ENCODE results near the gene L3MBTL4.

Gene L3MBTL4

GRCh38 chr18:6255116-6255705 is 159.5 kb downstream of the L3MBTL4 start:
- no peaks in the 10 kb centered on the region for H3K27me3 Mint-ChIP-seq
- peaks cover 23 to 44% of the 10 kb centered on the region in 2 donors for H3K4me1 Mint-ChIP-seq
- DNase-seq = no peak
- H3K4me3 Mint-ChIP-seq = peak overlapping the region in 1 of 2 donors; percentile 15
- H3K27ac Mint-ChIP-seq = peak overlapping the region; percentile 45
- ATAC-seq (replicated peaks) = peak; percentile 38 to 60
- peaks cover 14 to 27% of the 10 kb centered on the region in 2 donors for H3K9me3 Mint-ChIP-seq
- H3K36me3 Mint-ChIP-seq = peaks cover 31 to 51% of the 10 kb centered on the region in 2 donors

GRCh38 chr18:6254456-6254855 is 160.3 kb downstream of the L3MBTL4 start:
- Mint-ChIP-seq H3K9me3 (peaks cover 10 to 21% of the 10 kb centered on the region in 2 donors), H3K36me3 (peaks cover 24 to 44% of the 10 kb centered on the region in 2 donors), H3K4me1 (peaks cover 25 to 47% of the 10 kb centered on the region in 2 donors), H3K27ac (no peak overlapping the region), H3K27me3 (no peaks in the 10 kb centered on the region), H3K4me3 (no peak overlapping the region)
- ATAC-seq (replicated peaks) (no peak), DNase-seq (no peak)

- DNase-seq (no peak), ATAC-seq (replicated peaks) (no peak)
- Mint-ChIP-seq H3K27me3 (no peaks in the 10 kb centered on the region), H3K4me3 (no peak overlapping the region), H3K4me1 (peaks cover 16 to 39% of the 10 kb centered on the region in 2 donors), H3K9me3 (no peaks in the 10 kb centered on the region), H3K36me3 (peaks cover 13 to 30% of the 10 kb centered on the region in 2 donors), H3K27ac (no peak overlapping the region)
Measured at GRCh38 chr18:6251084-6251483, 163.6 kb downstream of the L3MBTL4 start.

GRCh38 chr18:6249788-6250187 is 164.9 kb downstream of the L3MBTL4 start:
- ATAC-seq (replicated peaks) = no peak
- Mint-ChIP-seq H3K4me1 (peaks cover 9 to 26% of the 10 kb centered on the region in 2 donors), H3K36me3 (peaks cover 10 to 30% of the 10 kb centered on the region in 2 donors), H3K4me3 (no peak overlapping the region), H3K9me3 (no peaks in the 10 kb centered on the region), H3K27me3 (no peaks in the 10 kb centered on the region), H3K27ac (no peak overlapping the region)
- no peak for DNase-seq

GRCh38 chr18:6249170-6249569 is 165.5 kb downstream of the L3MBTL4 start:
- Mint-ChIP-seq H3K4me1 (peaks cover 9 to 20% of the 10 kb centered on the region in 2 donors), H3K27me3 (no peaks in the 10 kb centered on the region), H3K36me3 (peaks cover 10 to 27% of the 10 kb centered on the region in 2 donors), H3K4me3 (no peak overlapping the region), H3K9me3 (no peaks in the 10 kb centered on the region), H3K27ac (no peak overlapping the region)
- no peak for ATAC-seq (replicated peaks)
- DNase-seq = no peak

- no peak overlapping the region for H3K27ac Mint-ChIP-seq
- H3K27me3 Mint-ChIP-seq = no peaks in the 10 kb centered on the region
- no peak overlapping the region for H3K4me3 Mint-ChIP-seq
- H3K4me1 Mint-ChIP-seq = peaks cover 9 to 17% of the 10 kb centered on the region in 2 donors
- ATAC-seq (replicated peaks) (no peak), DNase-seq (no peak)
- H3K9me3 Mint-ChIP-seq = no peaks in the 10 kb centered on the region
- peaks cover 7 to 19% of the 10 kb centered on the region in 2 donors for H3K36me3 Mint-ChIP-seq
Measured at GRCh38 chr18:6248017-6248416, 166.7 kb downstream of the L3MBTL4 start.

- ATAC-seq (replicated peaks) (no peak), DNase-seq (no peak)
- Mint-ChIP-seq H3K27me3 (no peaks in the 10 kb centered on the region), H3K4me1 (no peaks in the 10 kb centered on the region), H3K27ac (no peak overlapping the region), H3K4me3 (no peak overlapping the region), H3K36me3 (peaks cover 21 to 25% of the 10 kb centered on the region in 2 donors), H3K9me3 (no peaks in the 10 kb centered on the region)
Measured at GRCh38 chr18:6242004-6242403, 172.7 kb downstream of the L3MBTL4 start.

GRCh38 chr18:6239716-6240115 is 175.0 kb downstream of the L3MBTL4 start:
- Mint-ChIP-seq H3K9me3 (peaks cover 4 to 6% of the 10 kb centered on the region in 2 donors), H3K4me1 (no peaks in the 10 kb centered on the region), H3K27me3 (no peaks in the 10 kb centered on the region), H3K4me3 (no peak overlapping the region), H3K27ac (no peak overlapping the region), H3K36me3 (peaks cover 37 to 40% of the 10 kb centered on the region in 2 donors)
- DNase-seq (no peak), ATAC-seq (replicated peaks) (no peak)

GRCh38 chr18:6236258-6236657 is 178.5 kb downstream of the L3MBTL4 start:
- Mint-ChIP-seq H3K4me1 (no peaks in the 10 kb centered on the region), H3K9me3 (peaks cover 4 to 13% of the 10 kb centered on the region in 2 donors), H3K27me3 (no peaks in the 10 kb centered on the region), H3K4me3 (no peak overlapping the region), H3K27ac (no peak overlapping the region), H3K36me3 (peaks cover 56 to 57% of the 10 kb centered on the region in 2 donors)
- no peak for DNase-seq
- no peak for ATAC-seq (replicated peaks)

- H3K36me3 Mint-ChIP-seq = peaks cover 28 to 34% of the 10 kb centered on the region in 2 donors
- H3K27ac Mint-ChIP-seq = no peak overlapping the region
- DNase-seq = no peak
- no peaks in the 10 kb centered on the region for H3K27me3 Mint-ChIP-seq
- peaks cover 0 to 6% of the 10 kb centered on the region in 2 donors for H3K9me3 Mint-ChIP-seq
- ATAC-seq (replicated peaks) = no peak
- no peak overlapping the region for H3K4me3 Mint-ChIP-seq
- no peaks in the 10 kb centered on the region for H3K4me1 Mint-ChIP-seq
Measured at GRCh38 chr18:6222271-6222670, 192.4 kb downstream of the L3MBTL4 start.

GRCh38 chr18:6221602-6222014 is 193.1 kb downstream of the L3MBTL4 start:
- Mint-ChIP-seq H3K9me3 (peaks cover 0 to 4% of the 10 kb centered on the region in 2 donors), H3K36me3 (peaks cover 28 to 29% of the 10 kb centered on the region in 2 donors)

GRCh38 chr18:6220129-6220528 is 194.6 kb downstream of the L3MBTL4 start:
- Mint-ChIP-seq H3K27me3 (no peaks in the 10 kb centered on the region), H3K27ac (no peak overlapping the region), H3K4me1 (no peaks in the 10 kb centered on the region), H3K4me3 (no peak overlapping the region), H3K9me3 (peaks cover 0 to 3% of the 10 kb centered on the region in 2 donors), H3K36me3 (peaks cover 19 to 24% of the 10 kb centered on the region in 2 donors)
- ATAC-seq (replicated peaks) (no peak), DNase-seq (no peak)

More at GRCh38 chr18:6221602-6222014, 193.1 kb downstream of the L3MBTL4 start:
- Mint-ChIP-seq H3K4me1 (no peaks in the 10 kb centered on the region), H3K4me3 (no peak overlapping the region), H3K27ac (no peak overlapping the region), H3K27me3 (no peaks in the 10 kb centered on the region)
- ATAC-seq (replicated peaks) = no peak
- no peak for DNase-seq

- no peak for DNase-seq
Measured at GRCh38 chr18:6219116-6219717, 195.5 kb downstream of the L3MBTL4 start.

GRCh38 chr18:6215888-6216287 is 198.8 kb downstream of the L3MBTL4 start:
- no peaks in the 10 kb centered on the region for H3K9me3 Mint-ChIP-seq
- DNase-seq (no peak), ATAC-seq (replicated peaks) (no peak)
- H3K4me1 Mint-ChIP-seq = no peaks in the 10 kb centered on the region
- peaks cover 13 to 17% of the 10 kb centered on the region in 2 donors for H3K36me3 Mint-ChIP-seq
- no peak overlapping the region for H3K4me3 Mint-ChIP-seq
- no peak overlapping the region for H3K27ac Mint-ChIP-seq
- H3K27me3 Mint-ChIP-seq = no peaks in the 10 kb centered on the region

More at GRCh38 chr18:6219116-6219717, 195.5 kb downstream of the L3MBTL4 start:
- H3K4me1 Mint-ChIP-seq = no peaks in the 10 kb centered on the region
- no peak overlapping the region for H3K4me3 Mint-ChIP-seq
- peaks cover 10 to 16% of the 10 kb centered on the region in 2 donors for H3K36me3 Mint-ChIP-seq
- H3K27me3 Mint-ChIP-seq = no peaks in the 10 kb centered on the region
- H3K27ac Mint-ChIP-seq = no peak overlapping the region
- ATAC-seq (replicated peaks) = peak; percentile 33 to 61
- H3K9me3 Mint-ChIP-seq = no peaks in the 10 kb centered on the region

- ATAC-seq (replicated peaks) (no peak), DNase-seq (no peak)
- H3K27ac Mint-ChIP-seq = no peak overlapping the region
- H3K4me3 Mint-ChIP-seq = no peak overlapping the region
- H3K36me3 Mint-ChIP-seq = peaks cover 1 to 14% of the 10 kb centered on the region in 2 donors
- no peaks in the 10 kb centered on the region for H3K27me3 Mint-ChIP-seq
- H3K4me1 Mint-ChIP-seq = no peaks in the 10 kb centered on the region
- H3K9me3 Mint-ChIP-seq = no peaks in the 10 kb centered on the region
Measured at GRCh38 chr18:6211174-6211504, 203.6 kb downstream of the L3MBTL4 start.

All from stimulated activated naive B cell treated with anti-CD40 and anti-IgM and Interleukin-4, amounts not matched to agents 10 μg/mL and 1 μg/mL and 100 μg/mL, for 72 hours (primary cell).